Loucy (cell line): Measurements from ENCODE around the gene CCL15.

ENCODE experiments used
- CTCF ChIP-seq: fragments of 200-600 bp; sonication (generic); conservative IDR thresholded peaks from 2 replicates; pipeline ENCODE4 v1.5.1; 2014; ENCODE audit warnings: mild to moderate bottlenecking, antibody characterized with exemption, low read length
- EZH2phosphoT487 ChIP-seq: fragments of 200-600 bp; IDR thresholded peaks from 2 replicates; pipeline ENCODE4 v1.6.1; 2018; ENCODE audit warnings: antibody characterized with exemption, mild to moderate bottlenecking, moderate library complexity, borderline replicate concordance

GRCh38 chr17:36049643-36050042 is 48.3 kb upstream of the CCL15 start:
- no peak for TF ChIP-seq CTCF
- no peak for TF ChIP-seq EZH2phosphoT487
